Breast epithelium (tissue), 3 donors: ENCODE data around the gene NAPB.

Experiments
- POLR2A ChIP-seq: fragments of 450-650 bp; IDR thresholded peaks from one replicate; pipeline ENCODE4 v1.6.1; 2016; ENCODE audit warnings: antibody characterized with exemption, mild to moderate bottlenecking, moderate library complexity
- POLR2AphosphoS5 ChIP-seq, 3 donors: sonication (generic); formaldehyde crosslinking; IDR thresholded peaks; one replicate each; pipeline ENCODE4 v1.6.1; 2017; ENCODE audit warnings: antibody characterized with exemption in 3 of 3
- TF ChIP-seq, protein P1 (sequence below), 3 donors: fragments of 450-650 bp; IDR thresholded peaks; one replicate each; pipeline ENCODE4 v1.5.1; 2016 to 2017; ENCODE audit warnings: antibody characterized with exemption in 3 of 3, mild to moderate bottlenecking in 3 of 3, moderate library complexity in 3 of 3

DNA sequence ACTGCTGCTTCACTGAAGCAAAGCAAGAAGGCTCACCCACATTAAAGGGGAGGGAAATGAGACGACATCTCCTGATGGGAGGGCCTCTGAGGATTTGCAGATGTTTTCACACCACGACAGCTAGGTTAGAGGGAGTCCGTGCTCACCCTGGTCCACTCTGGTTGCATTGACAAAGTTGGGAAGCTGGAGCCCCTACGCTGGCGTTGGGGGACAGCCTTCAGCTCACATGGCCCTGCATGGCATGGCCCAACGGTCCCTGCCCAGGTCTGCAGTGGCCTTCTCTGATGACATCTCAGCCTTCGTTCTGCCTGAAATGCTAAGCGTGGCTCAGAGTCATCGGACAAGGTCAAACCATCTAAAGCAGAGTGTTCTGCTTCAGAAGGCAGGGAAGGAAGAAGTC, 3.8 kb upstream of the NAPB start:
- TF ChIP-seq, protein P1, sequence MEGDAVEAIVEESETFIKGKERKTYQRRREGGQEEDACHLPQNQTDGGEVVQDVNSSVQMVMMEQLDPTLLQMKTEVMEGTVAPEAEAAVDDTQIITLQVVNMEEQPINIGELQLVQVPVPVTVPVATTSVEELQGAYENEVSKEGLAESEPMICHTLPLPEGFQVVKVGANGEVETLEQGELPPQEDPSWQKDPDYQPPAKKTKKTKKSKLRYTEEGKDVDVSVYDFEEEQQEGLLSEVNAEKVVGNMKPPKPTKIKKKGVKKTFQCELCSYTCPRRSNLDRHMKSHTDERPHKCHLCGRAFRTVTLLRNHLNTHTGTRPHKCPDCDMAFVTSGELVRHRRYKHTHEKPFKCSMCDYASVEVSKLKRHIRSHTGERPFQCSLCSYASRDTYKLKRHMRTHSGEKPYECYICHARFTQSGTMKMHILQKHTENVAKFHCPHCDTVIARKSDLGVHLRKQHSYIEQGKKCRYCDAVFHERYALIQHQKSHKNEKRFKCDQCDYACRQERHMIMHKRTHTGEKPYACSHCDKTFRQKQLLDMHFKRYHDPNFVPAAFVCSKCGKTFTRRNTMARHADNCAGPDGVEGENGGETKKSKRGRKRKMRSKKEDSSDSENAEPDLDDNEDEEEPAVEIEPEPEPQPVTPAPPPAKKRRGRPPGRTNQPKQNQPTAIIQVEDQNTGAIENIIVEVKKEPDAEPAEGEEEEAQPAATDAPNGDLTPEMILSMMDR (IDR thresholded peaks at IDR 0.05): no peak
- TF ChIP-seq POLR2AphosphoS5 (IDR thresholded peaks at IDR 0.05) (no peak), POLR2A (no peak)
